ENCODE data around the gene KTN1. TPM values are rescaled to one million over a fixed set of nuclear protein-coding genes. Genes with fewer than 3 reads are reported as not detected.

The KTN1 gene
- polyA plus RNA-seq, 1 experiment = 25.6 TPM

DNA sequence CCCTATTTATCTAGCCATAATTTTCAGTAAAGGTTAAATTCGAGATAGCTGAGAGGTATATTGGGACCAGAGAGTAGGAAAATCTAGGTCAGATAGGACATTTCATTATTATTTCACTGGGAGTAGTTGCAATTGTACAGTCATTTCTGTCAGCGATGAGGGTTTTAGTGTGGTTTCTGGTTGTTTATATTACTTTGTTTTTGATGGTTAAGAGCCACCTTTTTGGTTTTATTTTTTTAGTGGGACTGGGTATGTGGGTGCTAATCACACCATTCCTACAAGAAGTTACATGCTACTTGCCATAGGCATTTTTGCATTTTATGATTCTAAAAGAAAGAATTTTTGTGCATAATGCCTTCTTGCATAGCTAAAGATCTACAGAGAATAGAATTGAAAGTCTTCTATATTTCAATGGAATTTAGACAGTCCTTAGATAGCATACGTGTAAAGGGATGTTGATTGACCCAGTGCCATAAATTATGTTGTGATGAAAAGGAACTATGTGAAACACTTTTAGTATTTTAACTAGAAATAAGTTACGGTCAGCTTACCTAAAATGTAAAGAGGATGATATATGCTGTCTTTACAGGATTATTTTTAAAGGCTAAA, 85.2 kb downstream of the KTN1 start:
- TF ChIP-seq, protein P1, sequence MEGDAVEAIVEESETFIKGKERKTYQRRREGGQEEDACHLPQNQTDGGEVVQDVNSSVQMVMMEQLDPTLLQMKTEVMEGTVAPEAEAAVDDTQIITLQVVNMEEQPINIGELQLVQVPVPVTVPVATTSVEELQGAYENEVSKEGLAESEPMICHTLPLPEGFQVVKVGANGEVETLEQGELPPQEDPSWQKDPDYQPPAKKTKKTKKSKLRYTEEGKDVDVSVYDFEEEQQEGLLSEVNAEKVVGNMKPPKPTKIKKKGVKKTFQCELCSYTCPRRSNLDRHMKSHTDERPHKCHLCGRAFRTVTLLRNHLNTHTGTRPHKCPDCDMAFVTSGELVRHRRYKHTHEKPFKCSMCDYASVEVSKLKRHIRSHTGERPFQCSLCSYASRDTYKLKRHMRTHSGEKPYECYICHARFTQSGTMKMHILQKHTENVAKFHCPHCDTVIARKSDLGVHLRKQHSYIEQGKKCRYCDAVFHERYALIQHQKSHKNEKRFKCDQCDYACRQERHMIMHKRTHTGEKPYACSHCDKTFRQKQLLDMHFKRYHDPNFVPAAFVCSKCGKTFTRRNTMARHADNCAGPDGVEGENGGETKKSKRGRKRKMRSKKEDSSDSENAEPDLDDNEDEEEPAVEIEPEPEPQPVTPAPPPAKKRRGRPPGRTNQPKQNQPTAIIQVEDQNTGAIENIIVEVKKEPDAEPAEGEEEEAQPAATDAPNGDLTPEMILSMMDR (IDR thresholded peaks at IDR 0.05; ENCODE audit: insufficient read depth, low read depth, low read length) = no peak
- no peak for DNase-seq (ENCODE audit: low read depth)
- ChIA-PET POLR2A (no interaction called here), CTCF (interaction anchor here (0.6 to 1.4 kb wide), 2 partner anchors 13 to 827 kb away, joined by 3 to 4 read pairs; no protein-coding TSS in a partner anchor)
- no peak overlapping the region for H3K4me3 ChIP-seq (ENCODE audit: low read depth, low read length)
- no peaks in the 10 kb centered on the region for H3K27me3 ChIP-seq (ENCODE audit: control insufficient read depth, insufficient read depth, low read length)
- peaks cover 1% of the 10 kb centered on the region; the same call in 1 of the 2 replicates for H3K36me3 ChIP-seq (ENCODE audit: control insufficient read depth, insufficient read depth, low read length)

DNA sequence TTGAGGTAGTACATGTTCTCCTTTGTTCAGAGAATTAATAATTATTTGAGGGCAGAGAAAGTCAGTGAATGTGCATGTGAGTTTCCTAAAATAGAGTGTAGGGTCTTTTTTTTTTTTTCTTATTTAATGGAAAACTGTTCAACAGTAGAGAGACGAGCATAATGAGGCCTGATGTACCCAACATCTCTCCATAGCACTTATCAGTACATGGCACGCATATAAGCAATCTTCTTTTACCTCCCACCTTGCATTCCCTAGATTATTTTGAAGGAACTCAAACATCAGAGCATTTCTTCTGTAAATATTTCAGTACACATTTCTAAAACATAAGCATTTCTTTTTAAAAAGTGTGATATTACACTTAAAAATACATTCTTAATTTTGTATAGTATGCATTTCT, 87.8 kb downstream of the KTN1 start:
- DNase-seq (ENCODE audit: low read depth) = no peak
- peaks cover 3% of the 10 kb centered on the region for H3K36me3 ChIP-seq (ENCODE audit: control insufficient read depth, insufficient read depth, low read length)
- CTCF ChIA-PET = no interaction called here
- H3K27me3 ChIP-seq (ENCODE audit: control insufficient read depth, insufficient read depth, low read length) = no peaks in the 10 kb centered on the region
- POLR2A ChIA-PET = no interaction called here
- H3K4me3 ChIP-seq (ENCODE audit: low read depth, low read length) = no peak overlapping the region
- TF ChIP-seq, protein P1 (IDR thresholded peaks at IDR 0.05; ENCODE audit: insufficient read depth, low read depth, low read length) = no peak

- Histone ChIP-seq H3K4me3 (ENCODE audit: low read depth, low read length) (no peak overlapping the region), H3K36me3 (ENCODE audit: control insufficient read depth, insufficient read depth, low read length) (peaks cover 5% of the 10 kb centered on the region), H3K27me3 (ENCODE audit: control insufficient read depth, insufficient read depth, low read length) (no peaks in the 10 kb centered on the region)
- ChIA-PET POLR2A (no interaction called here), CTCF (interaction anchor here (1.1 to 1.3 kb wide), 2 partner anchors 14 to 240 kb away, joined by 3 to 4 read pairs; no protein-coding TSS in a partner anchor)
- TF ChIP-seq, protein P1 (IDR thresholded peaks at IDR 0.05; ENCODE audit: insufficient read depth, low read depth, low read length) = no peak
- DNase-seq (ENCODE audit: low read depth) = no peak
Observed at GRCh38 chr14:55671641-55672040, 91.6 kb downstream of the KTN1 start.

DNA sequence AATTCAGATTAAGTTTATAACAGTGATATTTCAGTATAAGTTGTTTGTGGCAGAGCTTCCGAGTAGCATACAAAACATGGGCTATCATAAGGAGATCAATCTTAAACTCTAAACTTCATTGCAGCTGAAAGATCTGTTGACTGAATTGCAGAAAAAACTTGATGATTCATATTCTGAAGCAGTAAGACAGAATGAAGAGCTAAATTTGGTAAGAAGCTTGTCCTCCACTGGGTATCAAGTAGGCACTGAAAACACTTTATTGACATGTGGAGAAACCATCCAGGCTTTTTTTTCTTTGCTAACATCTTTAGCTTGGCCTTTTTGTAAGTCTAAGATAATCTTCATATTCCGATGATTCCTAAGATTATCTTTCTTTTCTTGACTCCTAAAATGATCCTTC, 93.0 kb downstream of the KTN1 start:
- Histone ChIP-seq H3K27me3 (ENCODE audit: control insufficient read depth, insufficient read depth, low read length) (no peaks in the 10 kb centered on the region), H3K36me3 (ENCODE audit: control insufficient read depth, insufficient read depth, low read length) (peaks cover 5% of the 10 kb centered on the region), H3K4me3 (ENCODE audit: low read depth, low read length) (no peak overlapping the region)
- DNase-seq (ENCODE audit: low read depth) = no peak
- ChIA-PET CTCF (interaction anchor here (0.6 to 1.4 kb wide), 5 partner anchors 9 to 235 kb away, joined by 3 to 7 read pairs (median 4); no protein-coding TSS in a partner anchor), POLR2A (no interaction called here)
- TF ChIP-seq, protein P1 (IDR thresholded peaks at IDR 0.05; ENCODE audit: insufficient read depth, low read depth, low read length) = no peak

DNA sequence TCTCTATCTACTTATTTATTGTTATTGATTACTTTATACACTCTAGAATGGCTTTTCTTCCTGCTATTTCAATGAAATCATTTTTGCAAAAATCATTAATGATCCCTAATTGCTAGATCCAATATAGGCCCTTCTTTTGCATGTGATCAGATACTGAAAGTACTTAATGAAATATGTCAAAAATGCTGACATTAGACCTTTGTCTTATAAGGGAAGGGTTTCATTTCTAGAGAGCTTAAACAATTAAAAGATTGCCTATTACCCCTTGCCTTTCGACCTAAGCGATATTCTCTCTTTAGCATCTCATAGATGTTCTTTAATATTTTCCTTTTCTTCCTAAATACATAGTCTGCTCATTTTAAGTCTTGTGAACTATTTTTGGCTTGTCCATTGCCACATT, 101.1 kb downstream of the KTN1 start:
- Histone ChIP-seq H3K27me3 (ENCODE audit: control insufficient read depth, insufficient read depth, low read length) (no peaks in the 10 kb centered on the region), H3K4me3 (ENCODE audit: low read depth, low read length) (no peak overlapping the region), H3K36me3 (ENCODE audit: control insufficient read depth, insufficient read depth, low read length) (peaks cover 5% of the 10 kb centered on the region; the same call in 1 of the 2 replicates)
- TF ChIP-seq, protein P1 (IDR thresholded peaks at IDR 0.05; ENCODE audit: insufficient read depth, low read depth, low read length) = no peak
- ChIA-PET CTCF (no interaction called here), POLR2A (no interaction called here)
- DNase-seq (ENCODE audit: low read depth) = no peak
